T-helper 17 cell (primary cell): ENCODE data around the gene NBPF3. TPM values are rescaled to one million over a fixed set of nuclear protein-coding genes. Genes with fewer than 3 reads are reported as not detected.

Experiments
- total RNA-seq, 4 donors: library from RNA in 2 of 4; stranded (reverse) in 2 of 4; gene quantifications; one replicate each; pipeline ENCODE4 v1.2.3 and lab custom pipeline; 2022 to 2026

NBPF3 gene
- total RNA-seq, 2 donors from 2014 or later: 11.4 to 15.6 TPM

Other genes with a start within 250 kb of the NBPF3 start
- gene ECE1, start 149.7 kb upstream of the NBPF3 start, total RNA-seq: 100 to 1,000 TPM; 116 to 117 TPM
- gene ALPL, start 69.3 kb downstream of the NBPF3 start, total RNA-seq: not detected
- gene RAP1GAP, start 229.2 kb downstream of the NBPF3 start, total RNA-seq: under 1 TPM; 0.07 to 0.42 TPM